Adrenal gland (tissue), 5 donors: Measurements from ENCODE around the gene USP31.

ENCODE experiments used
- POLR2A ChIP-seq, 2 donors: fragments of 450-650 bp; IDR thresholded peaks; one replicate each; pipeline ENCODE4 v1.6.1; 2017; ENCODE audit warnings: antibody characterized with exemption in 2 of 2, mild to moderate bottlenecking in 2 of 2, moderate library complexity in 1 of 2
- TF ChIP-seq, protein P1 (sequence below), 6 experiments: fragments of 450-650 bp in 4 of 6; fragments of 200-600 bp in 2 of 6; sonication (generic) in 1 of 6; IDR thresholded peaks; 1 replicate in 5 of 6; 2 replicates in 1 of 6; pipeline versions ENCODE4 v1.5.1 to v1.8.0; 2016 to 2021; ENCODE audit warnings: antibody characterized with exemption in 6 of 6, mild to moderate bottlenecking in 2 of 6, moderate library complexity in 1 of 6
- donor health status: DM: no; HTN: no; CAD: no.

DNA sequence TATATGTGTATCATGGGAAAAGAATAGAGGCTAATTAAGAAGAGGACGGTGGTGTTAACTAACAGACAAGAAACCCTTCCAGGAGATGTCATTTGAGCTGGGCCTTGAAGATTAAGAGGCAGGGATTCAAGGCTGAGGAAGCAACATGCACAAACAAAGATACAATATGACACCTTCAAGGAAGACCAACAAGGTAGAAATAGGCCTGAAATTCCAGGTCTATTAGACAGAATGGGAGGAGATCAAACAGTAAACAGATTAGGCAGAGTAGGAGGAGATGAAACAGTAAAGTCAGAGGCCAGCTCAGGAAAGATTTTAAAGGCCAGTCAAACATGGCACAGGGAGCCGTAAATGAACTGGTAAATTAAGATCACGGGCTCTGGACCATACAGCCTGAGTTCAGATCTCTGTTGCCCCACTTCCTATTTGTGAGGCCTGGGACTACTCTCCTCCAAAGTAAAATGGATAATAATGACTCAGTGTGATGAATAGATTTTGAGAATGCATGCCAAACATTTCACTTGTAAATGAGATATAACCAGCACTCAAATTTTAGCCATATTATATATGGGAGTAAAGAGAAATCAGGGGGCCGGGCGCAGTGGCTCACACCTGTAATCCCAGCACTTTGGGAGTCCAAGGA lies 38.9 kb downstream of the USP31 start:
- TF ChIP-seq, protein P1, sequence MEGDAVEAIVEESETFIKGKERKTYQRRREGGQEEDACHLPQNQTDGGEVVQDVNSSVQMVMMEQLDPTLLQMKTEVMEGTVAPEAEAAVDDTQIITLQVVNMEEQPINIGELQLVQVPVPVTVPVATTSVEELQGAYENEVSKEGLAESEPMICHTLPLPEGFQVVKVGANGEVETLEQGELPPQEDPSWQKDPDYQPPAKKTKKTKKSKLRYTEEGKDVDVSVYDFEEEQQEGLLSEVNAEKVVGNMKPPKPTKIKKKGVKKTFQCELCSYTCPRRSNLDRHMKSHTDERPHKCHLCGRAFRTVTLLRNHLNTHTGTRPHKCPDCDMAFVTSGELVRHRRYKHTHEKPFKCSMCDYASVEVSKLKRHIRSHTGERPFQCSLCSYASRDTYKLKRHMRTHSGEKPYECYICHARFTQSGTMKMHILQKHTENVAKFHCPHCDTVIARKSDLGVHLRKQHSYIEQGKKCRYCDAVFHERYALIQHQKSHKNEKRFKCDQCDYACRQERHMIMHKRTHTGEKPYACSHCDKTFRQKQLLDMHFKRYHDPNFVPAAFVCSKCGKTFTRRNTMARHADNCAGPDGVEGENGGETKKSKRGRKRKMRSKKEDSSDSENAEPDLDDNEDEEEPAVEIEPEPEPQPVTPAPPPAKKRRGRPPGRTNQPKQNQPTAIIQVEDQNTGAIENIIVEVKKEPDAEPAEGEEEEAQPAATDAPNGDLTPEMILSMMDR (IDR thresholded peaks at IDR 0.05) = no peak
- no peak for TF ChIP-seq POLR2A (IDR thresholded peaks at IDR 0.05)
